ENCODE measurements around the gene CHRNA9.

DNA sequence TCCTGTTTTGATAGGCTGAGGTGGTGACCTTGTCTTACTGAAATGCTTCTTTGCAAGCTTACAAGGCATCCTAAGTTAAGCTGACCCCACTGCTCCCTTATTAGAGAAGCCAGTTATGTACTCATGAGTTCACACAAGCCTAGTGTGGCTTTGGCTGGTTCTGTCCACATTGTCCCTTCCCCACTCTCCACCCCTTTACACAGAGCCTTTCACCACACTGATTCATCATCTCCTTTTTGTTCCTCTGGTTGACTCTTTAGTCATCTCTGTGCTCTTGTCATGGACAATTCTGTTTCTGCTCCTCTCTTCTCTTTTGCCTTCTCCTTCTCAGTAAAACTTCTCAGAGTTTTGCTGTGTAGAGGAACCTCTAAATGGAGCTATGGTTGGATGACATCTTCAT, 4.9 kb downstream of the CHRNA9 start:
- TF ChIP-seq, protein P1, sequence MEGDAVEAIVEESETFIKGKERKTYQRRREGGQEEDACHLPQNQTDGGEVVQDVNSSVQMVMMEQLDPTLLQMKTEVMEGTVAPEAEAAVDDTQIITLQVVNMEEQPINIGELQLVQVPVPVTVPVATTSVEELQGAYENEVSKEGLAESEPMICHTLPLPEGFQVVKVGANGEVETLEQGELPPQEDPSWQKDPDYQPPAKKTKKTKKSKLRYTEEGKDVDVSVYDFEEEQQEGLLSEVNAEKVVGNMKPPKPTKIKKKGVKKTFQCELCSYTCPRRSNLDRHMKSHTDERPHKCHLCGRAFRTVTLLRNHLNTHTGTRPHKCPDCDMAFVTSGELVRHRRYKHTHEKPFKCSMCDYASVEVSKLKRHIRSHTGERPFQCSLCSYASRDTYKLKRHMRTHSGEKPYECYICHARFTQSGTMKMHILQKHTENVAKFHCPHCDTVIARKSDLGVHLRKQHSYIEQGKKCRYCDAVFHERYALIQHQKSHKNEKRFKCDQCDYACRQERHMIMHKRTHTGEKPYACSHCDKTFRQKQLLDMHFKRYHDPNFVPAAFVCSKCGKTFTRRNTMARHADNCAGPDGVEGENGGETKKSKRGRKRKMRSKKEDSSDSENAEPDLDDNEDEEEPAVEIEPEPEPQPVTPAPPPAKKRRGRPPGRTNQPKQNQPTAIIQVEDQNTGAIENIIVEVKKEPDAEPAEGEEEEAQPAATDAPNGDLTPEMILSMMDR (IDR thresholded peaks at IDR 0.05) = no peak
- TF ChIP-seq POLR2A (IDR thresholded peaks at IDR 0.05) = no peak
